Measurements from ENCODE around the gene FGF18.

FGF18 gene

DNA sequence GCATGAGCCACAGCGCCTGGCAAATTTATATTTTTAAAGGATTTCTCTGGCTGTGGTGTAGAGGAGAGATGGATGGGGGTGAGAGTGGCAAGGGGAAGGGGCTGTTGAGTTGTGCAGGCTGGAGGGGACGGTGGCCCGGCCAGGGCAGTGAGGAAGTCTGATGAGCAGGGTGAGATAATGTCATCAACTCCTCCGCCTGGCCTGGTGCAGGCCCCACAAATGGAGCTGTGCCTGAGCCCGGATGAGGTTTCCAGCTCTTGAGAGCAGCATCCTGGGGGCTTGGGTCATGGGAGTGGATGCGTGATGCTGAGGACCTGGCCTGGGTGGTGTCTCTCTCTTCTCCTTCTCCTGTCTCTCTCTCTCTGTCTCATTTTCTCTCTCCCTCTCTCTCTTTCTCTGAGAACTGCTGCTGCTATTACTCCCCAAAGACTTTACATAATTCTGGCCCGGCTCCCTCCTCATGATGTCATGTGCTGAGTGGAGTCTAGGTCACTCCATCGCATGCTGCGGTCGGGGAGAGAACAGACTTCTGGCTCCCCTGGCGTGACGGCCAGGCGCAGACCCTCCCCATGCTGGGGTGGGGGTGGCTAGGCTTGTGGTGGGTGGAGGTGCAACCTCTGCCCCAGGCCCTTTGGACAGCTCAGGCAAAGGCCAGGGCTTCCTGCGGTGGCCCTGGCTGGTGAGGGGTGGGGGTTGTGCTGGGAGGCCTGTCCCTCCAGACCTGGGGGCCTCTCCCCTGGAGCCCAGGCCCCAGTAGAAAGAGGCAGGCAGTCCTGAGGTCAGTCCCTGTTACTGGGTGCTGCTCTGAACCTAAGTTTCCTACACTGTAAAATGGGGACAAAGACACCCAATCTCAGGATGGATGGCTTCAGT, 26.4 kb downstream of the FGF18 start:
- DNase-seq: no peak

DNA sequence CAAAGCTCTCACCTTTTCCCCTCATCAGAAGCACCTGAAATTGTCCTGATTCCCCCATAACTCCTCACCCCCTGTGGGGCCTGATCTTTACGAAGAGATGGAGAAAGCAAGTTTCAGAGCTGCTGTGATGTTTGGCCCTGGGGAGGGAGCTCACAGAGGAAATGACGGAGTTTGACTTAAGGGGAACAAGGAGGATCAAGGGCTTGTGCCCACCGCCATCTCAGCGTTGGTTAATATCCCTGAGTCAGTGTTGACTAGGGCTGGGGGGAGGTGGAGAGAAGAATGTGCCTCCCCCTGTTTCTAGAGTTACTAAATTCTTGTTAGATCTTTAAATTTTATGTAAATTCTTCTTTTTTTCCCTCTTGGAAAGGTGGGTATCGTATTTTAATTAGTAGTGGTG, 27.8 kb downstream of the FGF18 start:
- DNase-seq: no peak

- no peak for DNase-seq
Observed at GRCh38 chr5:171449426-171449825, 30.0 kb downstream of the FGF18 start.

DNA sequence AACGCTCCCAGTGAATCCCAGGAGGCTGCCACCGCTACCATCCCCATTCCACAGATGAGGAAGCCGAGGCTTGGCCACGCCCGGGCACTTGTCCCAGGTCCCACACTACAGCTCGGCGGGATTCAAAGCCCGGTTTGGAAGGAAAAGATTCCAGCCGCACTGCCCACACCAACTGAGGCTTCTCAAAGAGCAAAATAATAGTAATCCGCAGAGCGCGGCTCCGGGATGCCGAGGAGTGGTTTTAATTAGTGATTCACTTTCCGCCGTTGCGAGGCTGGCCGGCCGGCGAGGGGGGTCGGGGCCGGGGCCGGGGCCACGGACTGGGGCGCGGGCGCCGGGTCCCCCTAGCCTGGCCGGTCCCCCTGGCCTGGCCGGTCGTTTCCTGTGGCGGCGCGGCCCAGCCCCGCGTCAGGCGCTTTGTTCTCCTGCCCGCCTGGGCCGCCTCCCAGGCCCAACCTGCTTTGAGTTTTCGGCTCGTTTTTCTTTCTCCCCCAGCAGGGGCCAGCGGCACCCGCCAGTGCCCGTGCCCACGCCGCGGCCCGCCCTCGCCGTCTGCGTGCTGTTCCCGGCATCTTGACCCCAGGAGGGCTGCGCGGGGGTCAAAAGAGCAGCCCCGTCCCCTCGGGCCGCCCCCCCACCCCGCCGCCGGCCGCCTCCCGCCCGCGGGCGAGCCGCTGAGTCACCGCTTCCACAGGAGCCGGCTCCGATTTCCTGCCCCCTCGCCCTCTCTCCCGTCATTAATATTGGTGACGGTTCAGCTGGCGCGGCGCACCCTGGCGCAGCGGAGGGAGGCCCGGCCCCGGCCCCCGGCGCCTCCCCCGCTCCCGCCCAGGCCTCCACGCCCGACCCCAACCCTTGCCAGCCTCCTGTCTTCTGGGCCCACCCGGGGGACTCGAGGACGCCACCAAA, 31.2 kb downstream of the FGF18 start:
- DNase-seq: no peak

DNA sequence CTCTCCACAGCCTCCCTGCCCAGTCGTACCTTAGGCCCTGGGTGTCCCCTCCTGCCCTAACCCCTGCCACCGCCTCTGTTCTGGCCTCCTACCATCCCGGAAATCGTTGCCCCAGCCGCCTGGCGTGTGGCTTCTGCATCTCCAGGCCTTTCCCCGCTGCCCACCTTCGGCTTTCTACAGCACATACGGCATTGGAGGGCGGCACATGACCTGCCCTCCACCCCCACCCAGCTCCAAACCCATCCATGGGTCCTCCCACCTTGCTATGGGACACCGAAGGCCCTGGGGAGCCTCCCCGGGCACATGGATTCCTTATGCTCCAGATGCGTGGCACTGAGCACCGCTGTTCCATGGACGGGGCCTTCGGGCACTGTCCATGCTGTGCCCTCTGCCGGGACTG, 32.0 kb downstream of the FGF18 start:
- DNase-seq: no peak

DNA sequence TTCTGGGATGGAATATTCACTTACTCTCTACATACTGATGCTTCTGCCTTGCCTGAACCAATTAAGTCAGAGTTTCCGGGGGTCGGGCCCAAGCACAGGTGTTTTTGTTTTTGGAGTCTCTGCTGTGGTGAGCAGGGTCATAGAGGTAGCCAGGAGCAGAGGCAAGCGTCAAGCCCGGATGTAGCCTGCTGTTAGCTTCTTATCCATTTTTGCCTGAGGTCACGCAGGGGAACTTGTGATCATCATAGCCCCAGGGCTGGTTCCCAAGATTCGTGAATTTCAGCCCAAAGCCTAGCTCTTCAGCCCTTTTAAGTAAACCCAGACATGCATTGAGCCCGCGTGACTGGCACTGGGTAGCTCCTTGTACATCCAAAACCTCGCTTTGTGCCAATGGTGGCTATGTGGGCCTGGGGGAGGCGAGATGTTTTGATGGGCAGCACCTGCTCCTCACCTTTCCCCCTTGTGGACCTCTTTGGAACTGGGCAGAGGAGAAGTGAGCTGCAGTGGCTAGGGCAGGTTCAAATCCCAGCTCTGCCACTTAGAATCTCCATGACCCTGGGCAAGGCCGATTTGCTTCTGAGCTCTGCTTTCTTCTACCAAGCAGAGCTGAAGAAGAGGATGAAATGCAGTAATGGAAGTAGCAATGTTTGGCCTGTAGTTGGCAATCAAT, 33.7 kb downstream of the FGF18 start:
- DNase-seq: no peak

DNA sequence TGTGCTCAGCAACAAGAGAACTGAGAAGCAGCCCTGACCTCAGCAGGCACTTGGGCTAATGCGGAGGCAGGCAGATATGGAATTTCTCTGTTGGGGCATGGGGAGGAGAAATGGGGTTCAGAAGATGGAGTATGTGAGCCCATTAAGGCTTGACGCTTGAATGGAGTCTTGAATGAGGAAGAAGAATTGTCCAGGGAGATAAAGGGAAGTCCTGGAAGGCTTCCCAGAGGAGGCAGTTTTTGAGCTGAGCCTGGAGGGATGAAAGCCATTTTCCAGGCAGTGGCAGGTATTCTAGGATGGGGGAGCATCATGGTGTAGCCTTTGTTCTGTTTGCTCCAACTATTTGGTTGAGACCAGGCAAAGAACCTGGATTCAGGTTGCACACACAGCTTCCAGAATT, 34.5 kb downstream of the FGF18 start:
- DNase-seq: no peak

- no peak for DNase-seq
Observed at GRCh38 chr5:171454549-171454948, 35.1 kb downstream of the FGF18 start.

DNA sequence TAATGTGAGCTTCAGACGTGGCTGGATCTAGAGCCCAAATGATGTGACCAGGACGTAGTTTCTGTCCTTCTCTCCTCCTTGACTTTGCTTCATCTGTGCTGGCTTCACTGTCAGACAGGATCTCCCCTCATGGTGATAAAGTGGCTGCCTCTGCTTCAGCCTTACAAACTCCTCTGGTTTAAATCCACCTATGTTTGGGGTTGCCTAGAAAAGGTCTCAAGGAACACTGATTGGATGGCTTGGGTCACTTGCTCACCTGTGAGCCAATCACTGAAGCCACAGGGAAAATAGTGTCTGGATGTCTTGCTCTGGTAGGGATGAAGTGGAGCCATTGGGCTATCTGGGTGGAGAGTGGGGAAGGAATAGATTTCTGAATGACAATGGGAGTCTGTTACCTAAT, 36.1 kb downstream of the FGF18 start:
- DNase-seq: no peak

DNA sequence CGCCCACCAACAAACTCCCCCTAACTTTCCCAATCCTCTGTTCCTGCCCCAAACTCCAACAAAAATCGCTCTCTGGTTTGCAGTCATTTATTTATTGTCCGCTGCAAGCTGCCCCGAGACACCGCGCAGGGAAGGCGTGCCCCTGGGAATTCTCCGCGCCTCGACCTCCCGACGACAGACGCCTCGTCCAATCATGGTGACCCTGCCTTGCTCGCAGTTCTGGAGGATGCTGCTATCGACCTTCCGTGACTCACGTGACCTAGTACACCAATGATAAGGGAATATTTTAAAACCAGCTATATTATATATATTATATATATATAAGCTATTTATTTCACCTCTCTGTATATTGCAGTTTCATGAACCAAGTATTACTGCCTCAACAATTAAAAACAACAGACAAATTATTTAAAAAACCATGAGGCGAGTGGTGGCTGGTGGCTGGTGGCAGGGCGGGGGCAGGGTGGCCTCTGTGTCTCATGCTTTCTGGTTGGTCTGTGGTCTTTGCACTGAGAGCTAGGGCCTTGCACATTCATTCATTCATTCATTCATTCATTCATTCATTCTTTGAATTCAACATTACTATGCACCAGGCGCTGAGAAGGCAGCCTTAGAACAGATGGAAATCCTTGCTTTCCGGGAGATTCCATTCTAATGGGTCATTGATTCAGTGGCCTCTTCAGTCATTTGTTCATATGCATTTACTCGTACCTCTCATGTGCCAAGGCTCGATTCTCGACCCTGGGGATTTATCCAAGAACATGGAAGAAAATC, 37.9 kb downstream of the FGF18 start:
- no peak for DNase-seq

GRCh38 chr5:171459839-171460238, 40.4 kb downstream of the FGF18 start:
- no peak for DNase-seq

DNA sequence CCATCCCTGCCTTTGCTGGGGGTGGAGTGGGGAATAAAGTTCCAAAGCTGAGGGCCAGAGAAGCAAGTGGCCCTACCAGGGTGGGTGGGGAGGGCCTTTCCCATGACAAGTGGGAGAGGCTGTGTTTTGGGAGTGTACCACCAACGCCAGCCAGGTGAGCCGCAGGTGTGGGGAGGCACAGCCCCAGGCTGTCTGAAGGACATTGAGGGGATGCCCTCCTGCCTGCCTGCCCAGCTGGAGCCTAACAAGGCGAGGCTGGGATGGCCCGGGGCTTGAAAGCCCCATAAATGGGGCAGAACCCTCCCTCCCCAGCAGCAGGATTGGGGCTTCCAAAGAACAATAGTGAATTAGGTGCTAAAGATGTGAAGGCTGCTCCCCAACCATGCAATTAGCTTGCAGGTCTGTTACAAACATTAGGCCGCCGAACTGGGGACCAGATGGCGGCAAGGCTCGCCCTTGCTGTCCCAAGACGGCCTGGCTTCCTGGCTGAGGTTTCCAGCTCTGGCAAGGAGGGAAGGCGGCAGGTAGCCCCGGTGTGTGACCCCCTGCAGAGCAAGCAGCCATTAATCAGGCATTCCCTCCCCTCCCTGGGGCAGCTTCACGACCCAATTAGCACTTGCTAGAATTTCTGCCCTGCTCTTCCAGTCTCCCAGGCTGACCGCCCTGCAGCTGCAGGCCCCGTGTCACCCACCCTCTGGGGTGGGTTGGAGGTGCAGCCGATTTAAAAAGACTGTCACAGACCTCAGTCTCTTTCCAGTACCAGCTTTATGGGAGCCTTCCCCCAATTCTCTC, 42.9 kb downstream of the FGF18 start:
- no peak for DNase-seq

GRCh38 chr5:171462928-171463861, 43.7 kb downstream of the FGF18 start:
- DNase-seq: no peak

GRCh38 chr5:171463862-171464229, 44.4 kb downstream of the FGF18 start:
- no peak for DNase-seq

- no peak for DNase-seq
Observed at GRCh38 chr5:171464829-171465228, 45.4 kb downstream of the FGF18 start.

- no peak for DNase-seq
Observed at GRCh38 chr5:171467107-171467506, 47.7 kb downstream of the FGF18 start.

DNA sequence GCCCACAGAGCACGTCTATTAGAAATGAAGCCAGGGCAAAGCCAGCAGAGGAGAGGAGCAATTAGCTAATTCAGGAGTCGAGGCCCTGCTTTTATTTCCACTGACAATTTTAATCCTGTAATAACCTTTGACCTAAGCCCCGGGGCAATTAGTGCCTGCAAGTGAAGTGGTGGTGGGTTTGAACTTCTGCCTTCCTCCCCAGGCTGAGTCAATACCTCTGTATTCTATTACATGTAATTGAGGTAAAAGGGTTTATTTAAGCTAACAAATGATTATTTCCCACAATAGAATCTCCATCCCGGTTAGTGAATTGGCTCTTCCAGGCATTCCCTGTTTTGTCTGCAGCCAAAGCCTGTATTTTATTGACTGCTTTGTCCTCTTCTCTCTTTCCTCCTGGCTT, 49.9 kb downstream of the FGF18 start:
- no peak for DNase-seq

- DNase-seq: no peak
Observed at GRCh38 chr5:171470420-171470819, 51.0 kb downstream of the FGF18 start.

DNA sequence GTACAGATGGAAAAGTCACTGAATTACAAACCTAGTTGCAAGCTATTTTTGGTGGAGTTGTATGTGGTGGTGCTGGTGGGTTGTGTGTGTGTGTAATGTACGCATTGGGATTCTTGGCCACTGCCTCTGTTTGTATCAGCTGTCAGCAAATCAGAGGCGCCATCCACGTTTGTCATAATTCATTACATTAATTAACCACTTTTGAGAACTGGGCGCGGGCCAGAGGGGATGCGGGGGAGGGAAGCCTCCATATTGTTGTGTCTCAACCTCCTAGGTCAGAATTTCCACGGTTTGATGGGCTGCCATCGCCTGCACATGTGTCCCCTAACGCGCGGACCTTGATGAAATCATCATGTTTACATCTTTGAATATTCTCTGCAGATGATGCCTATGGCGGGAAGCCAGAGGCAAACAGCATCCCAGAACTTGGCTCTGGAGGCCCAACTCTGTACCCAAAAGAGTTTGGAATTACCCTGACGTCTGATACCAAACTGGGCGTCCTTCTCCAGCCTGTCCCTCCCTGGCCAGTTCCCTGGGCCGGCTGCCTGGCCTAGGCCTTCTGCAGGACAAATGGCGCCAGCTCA, 54.9 kb downstream of the FGF18 start:
- DNase-seq: no peak

DNA sequence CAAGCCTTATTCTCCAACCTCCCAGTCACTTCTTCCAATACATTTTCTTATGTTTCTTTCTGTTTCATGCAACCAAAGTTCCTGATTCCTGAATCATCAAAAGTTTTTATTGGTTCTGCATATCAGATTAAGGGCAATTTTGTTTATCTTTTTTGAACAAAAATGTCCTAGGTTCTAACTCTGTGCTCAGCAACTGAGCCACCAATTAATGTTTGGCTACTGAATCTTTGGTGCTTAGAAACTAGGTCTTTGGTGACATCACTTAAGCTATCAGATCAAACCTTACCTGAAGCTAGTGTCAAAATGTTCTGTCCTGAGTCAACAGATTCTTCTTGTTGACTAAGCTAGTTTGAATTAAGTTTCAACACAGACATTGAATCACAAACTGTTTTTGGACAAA, 56.1 kb downstream of the FGF18 start:
- no peak for DNase-seq
